HG03097 (cell line): ENCODE measurements around the gene MYO9A.
"Not testable (repeated sequence)": the region's sequence is repeated elsewhere in the genome, so short reads cannot be mapped to it uniquely, and the experiment has no call there.

Experiments used
- ATAC-seq: cut with Tn5 transposase; IDR thresholded peaks from one replicate; pipeline ENCODE4 v1.9.1; 2021; ENCODE audit not compliant: unreplicated experiment, low FRiP score

Gene MYO9A

GRCh38 chr15:72056217-72056616 is 61.7 kb downstream of the MYO9A start:
- not testable (repeated sequence) for ATAC-seq

DNA sequence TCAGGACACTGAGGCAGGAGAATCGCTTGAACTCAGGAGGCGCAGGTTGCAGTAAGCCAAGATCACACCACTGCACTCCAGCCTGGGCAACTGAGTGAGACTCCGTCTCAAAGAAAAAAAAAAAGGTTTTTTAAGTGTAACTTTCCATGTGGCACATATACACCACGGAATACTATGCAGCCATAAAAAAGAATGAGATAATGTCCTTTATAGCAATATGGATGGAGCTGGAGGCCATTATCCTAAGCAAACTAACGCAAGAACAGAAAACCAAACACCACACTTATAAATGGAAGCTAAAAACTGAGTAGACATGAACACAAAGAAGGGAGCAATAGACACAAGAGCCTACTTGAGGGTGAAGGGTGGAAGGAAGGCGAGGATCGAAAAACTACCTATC is 64.7 kb downstream of the MYO9A start:
- ATAC-seq = not testable (repeated sequence)

DNA sequence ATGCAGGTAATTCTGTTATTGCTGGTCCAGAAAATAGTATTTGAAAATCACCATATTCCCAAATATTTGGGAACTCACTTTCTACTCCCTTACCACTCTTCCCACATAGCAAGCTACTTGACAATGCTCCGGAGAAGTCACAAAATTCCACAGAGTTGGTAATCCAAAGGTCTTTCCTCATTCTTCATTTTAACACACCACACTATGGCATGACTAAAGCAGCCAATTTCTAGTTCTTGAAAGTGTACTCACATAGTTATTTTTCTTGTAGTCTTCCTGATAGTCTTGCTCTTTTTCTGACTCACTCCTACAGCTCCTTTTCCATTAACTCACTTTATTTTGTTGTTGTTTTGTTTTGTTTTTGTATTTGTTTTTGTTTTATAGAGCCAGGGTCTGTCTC is 67.2 kb downstream of the MYO9A start:
- ATAC-seq = no peak

DNA sequence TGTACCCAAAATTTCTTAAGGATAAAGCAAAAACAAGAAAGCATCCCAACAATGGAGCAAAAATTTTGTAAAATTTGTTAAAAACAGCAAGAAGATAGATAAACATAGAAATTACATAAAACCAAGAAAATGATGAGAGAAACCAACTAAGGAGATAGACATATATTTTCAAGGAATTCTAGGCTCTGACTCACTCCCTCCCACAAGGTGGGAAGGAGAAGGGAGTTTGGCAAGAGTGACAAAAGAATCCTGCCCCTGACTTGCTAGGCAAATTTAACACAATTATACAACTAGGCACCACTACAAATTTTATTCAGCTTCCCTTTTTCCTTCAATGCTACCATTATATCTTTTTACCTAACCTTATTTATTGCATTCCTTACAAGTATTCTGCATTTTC is 70.9 kb downstream of the MYO9A start:
- no peak for ATAC-seq

DNA sequence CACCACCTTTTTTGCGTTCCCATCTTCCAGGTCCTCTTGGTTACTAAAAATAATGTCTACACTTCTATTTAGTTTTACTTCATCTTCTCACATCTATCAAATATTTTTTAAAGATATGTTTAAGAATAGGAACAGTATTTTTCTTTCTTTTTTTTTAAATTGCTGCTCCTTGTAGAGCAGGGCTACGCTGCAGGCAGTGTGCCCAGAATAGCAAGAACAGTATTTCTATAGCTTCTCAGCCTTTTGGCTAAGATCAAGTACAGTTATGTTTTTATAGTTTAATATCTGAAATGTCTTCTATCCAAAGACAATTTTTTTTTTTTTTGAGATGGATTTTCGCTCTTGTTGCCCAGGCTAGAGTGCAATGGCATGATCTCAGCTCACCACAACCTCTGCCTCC is 73.0 kb downstream of the MYO9A start:
- ATAC-seq = no peak

- ATAC-seq = no peak
Observed at GRCh38 chr15:72042865-72043264, 75.1 kb downstream of the MYO9A start.

- no peak for ATAC-seq
Observed at GRCh38 chr15:72042054-72042453, 75.9 kb downstream of the MYO9A start.

DNA sequence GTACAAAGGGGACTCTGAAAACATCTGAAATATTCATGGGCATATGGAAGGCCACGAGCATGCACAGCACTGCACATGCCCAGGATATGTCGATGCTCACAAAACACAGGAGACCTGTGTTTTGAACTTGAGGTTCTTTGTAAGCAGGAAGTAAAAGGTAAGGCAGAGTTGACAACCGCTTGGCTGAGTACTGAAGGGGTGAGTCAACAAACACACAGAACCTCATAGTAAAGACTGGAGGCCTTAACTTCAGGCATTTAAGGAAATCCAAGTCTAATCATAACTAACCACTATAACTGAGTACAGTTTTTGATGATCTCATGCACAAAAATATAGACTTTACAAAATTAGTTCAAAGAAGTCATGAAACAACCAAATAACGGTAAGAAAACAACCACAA is 80.6 kb downstream of the MYO9A start:
- ATAC-seq = no peak

- no peak for ATAC-seq
Observed at GRCh38 chr15:72034859-72035650, 82.9 kb downstream of the MYO9A start.

DNA sequence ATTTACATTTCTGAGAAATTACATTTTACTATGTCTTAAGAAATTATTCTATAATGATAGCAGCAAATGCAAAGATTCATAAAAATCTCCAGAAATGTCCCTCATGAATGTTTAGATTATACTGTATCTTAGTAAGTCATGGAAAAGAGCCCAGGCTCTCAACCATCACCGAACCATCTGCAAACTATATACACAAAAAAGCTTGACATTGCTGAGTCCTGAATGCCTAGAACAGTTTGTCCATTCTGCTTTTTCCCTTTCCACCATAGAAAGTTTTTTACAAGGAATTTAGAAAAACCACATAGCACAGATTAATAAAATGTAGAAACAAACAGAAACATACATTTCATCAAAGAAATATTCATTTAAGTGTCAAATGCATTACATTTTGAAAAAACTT is 83.6 kb downstream of the MYO9A start:
- no peak for ATAC-seq

- no peak for ATAC-seq
Observed at GRCh38 chr15:72033711-72034110, 84.2 kb downstream of the MYO9A start.

DNA sequence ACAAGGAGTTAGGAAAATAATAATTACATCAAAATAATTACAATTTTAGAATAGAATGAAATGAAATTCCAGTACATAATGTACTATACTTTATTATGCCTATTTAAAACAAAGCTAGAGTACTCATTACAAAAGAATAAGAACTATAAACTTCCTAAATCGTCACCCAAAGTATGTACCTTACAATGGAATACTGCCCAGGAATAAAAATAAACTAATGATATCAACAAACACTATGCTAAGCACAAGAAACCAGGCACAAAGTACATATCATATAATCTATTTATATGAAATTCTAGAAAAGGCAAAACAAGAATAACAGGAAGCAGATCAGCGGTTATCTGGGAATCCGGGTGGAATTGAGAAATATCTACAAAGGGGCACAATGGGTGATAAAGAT is 84.7 kb downstream of the MYO9A start:
- ATAC-seq = no peak

- no peak for ATAC-seq
Observed at GRCh38 chr15:72021604-72022003, 96.3 kb downstream of the MYO9A start.

DNA sequence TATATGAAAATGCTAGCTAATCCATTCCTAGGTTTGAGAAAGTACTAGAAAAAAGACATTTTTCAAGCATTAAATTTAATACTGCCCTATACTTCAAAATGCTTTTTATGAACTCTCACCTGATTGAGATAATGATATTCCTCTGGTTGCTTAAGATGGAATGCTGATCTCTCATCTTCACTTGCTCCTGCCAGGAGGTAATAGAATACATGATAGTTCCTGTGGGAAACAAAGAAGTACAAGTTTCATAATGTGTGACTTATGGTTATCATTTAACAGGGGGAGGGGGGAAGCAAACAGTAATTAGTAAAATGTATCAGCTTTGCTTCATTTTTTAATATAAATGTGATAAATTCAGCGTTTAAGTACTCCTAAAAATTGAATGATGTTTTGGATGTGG is 97.2 kb downstream of the MYO9A start:
- ATAC-seq = no peak

DNA sequence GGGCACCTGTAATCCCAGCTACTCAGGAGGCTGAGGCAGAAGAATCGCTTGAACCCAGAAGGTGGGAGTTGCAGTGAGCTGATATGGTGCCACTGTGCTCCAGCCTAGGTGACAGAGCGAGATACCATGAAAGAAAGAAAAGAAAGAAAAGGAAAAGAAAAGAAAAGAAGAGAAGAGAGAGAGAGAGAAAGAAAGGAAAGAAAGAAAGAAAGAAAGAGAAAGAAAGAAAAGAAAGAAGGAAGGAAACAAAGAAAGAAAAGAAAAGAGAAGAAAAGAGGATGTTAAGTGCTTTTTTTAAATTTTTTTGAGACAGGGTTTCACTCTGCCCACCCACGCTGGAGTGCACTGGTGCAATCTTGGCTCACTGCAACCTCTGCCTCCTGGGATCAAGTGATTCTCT is 103.4 kb downstream of the MYO9A start:
- not testable (repeated sequence) for ATAC-seq

GRCh38 chr15:72013703-72014102 is 104.2 kb downstream of the MYO9A start:
- no peak for ATAC-seq

DNA sequence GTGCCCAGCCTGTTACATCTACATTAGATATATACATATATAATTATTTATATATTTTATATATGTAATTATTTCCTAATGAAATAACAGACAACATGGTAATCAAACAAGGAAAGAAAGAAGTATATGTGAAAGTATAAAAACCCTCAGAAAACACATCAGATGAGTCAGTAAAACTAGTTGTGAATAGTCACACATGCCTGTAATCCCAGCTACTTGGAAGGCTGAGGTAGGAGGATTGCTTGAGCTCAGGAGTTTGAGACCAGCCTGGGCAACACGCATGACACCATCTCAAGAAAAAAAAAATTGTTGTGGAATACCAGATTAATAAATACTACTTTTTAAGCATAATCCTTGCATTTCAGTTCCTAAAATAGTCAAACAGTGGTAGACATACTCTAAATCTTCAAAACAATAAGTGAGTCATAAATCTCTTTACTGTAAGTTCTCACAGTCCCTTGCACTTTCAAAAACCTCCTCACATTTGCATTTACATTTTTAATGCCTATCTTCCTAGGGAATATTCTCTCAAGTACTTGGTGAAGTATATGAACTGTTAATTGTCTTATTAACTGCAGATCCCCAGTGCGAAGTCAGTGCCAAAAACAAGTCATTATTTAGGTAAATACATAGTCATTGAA is 106.5 kb downstream of the MYO9A start:
- no peak for ATAC-seq

DNA sequence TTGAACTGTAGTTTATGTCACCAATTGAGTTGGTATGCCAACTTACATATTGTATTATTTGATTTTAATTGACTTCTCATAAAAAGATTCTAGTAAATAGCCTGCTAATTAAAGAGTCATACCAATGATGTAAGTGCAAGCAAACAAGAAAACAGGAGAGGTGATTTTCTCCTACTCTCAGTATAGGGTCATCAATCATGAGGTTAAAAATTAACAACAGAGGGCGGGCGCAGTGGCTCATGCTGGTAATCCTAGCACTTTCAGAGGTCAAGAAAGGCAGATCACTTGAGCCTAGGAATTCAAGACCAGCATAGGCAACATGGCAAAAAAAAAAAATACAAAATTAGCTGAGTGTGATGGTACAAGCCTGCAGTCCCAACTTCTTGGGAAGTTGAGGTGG is 108.7 kb downstream of the MYO9A start:
- no peak for ATAC-seq

DNA sequence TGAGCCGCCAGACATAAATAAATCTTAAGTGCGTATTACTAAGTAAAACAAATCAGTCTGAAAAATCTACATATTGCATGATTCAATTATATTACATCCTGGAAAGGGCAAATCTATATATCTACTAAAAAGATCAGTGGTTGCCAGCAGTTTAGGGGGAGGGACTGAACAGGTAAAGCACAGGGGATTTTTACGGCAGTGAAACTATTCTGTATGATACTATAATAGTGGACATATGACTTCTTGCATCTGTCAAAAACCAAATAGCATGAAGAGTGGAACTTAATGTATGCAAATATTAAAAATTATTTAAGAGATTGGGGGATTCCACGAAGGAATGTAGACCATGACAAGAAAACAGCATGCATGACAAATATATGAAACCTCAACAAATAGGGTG is 111.6 kb downstream of the MYO9A start:
- ATAC-seq = no peak

DNA sequence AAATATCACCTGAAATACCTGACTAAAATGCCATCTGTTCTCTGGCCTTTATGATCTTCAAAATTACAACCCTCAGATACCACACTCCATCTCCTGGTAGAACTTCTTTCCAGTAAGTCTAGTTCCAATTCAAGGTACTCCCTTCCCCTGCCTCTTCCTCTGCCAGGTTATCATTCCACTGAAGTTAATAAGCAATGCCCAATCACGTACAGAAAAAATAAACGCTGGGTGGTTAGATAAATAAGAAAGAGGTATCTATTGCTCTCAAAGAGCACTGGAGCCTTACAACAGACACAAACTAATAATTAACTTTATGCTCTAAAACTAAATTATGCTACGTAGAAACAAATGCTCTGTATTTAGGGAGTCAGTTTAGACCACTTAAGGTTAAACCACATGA is 112.5 kb downstream of the MYO9A start:
- ATAC-seq = no peak

- no peak for ATAC-seq
Observed at GRCh38 chr15:71999807-72000206, 118.1 kb downstream of the MYO9A start.

DNA sequence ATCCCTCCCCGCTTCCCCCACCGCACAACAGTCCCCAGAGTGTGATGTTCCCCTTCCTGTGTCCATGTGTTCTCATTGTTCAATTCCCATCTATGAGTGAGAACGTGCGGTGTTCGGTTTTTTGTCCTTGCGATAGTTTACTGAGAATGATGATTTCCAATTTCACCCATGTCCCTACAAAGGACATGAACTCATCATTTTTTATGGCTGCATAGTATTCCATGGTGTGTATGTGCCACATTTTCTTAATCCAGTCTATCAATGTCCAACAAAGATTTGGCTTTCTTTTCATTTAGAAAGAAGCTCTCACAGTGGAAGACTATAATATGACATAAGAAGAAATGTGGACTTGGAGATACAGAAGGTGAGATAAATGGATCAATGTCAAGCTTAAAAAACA is 119.2 kb downstream of the MYO9A start:
- ATAC-seq = not testable (repeated sequence)
